HepG2 (cell line): ENCODE measurements around the gene AKR1C3.

Source experiments
- CTCF ChIP-seq: sonication (generic); formaldehyde crosslinking; IDR thresholded peaks from 2 replicates; pipeline ENCODE4 v1.5.0; 2020; ENCODE audit warnings: mild to moderate bottlenecking, missing genetic modification reagents, moderate library complexity
- GABPA ChIP-seq, 2 experiments: IDR thresholded peaks; 2 replicates each; pipeline ENCODE4 v1.6.1; 2011 to 2016; ENCODE audit warnings: low read depth in 2 of 2, low read length in 1 of 2, missing biosample characterization in 1 of 2, missing genetic modification characterization in 1 of 2
- NRL ChIP-seq: sonication (generic); formaldehyde crosslinking; IDR thresholded peaks from 2 replicates; pipeline ENCODE4 v1.5.0; 2020; ENCODE audit warnings: missing genetic modification reagents, mild to moderate bottlenecking, moderate library complexity, borderline replicate concordance
- TGIF2 ChIP-seq: IDR thresholded peaks from 2 replicates; pipeline ENCODE4 v1.6.1; 2016; ENCODE audit warnings: control low read depth, missing compliant biosample characterization
- ZBTB37 ChIP-seq: sonication (generic); formaldehyde crosslinking; IDR thresholded peaks from 2 replicates; pipeline ENCODE4 v1.4.0; 2020; ENCODE audit warnings: mild to moderate bottlenecking, missing genetic modification reagents
- ZNF782 ChIP-seq: sonication (generic); formaldehyde crosslinking; IDR thresholded peaks from 2 replicates; pipeline ENCODE4 v1.4.0; 2020; ENCODE audit warnings: missing genetic modification reagents, mild to moderate bottlenecking, borderline replicate concordance

- no peak for TF ChIP-seq ZNF782 (CRISPR knock-in tag)
- TF ChIP-seq ZBTB37, result no peak
- no peak for TF ChIP-seq CTCF (CRISPR knock-in tag)
- TF ChIP-seq TGIF2, result no peak
- no peak for TF ChIP-seq GABPA (IDR thresholded peaks at IDR 0.05; ENCODE audit: low read depth, low read length)
- TF ChIP-seq GABPA (CRISPR knock-in tag; IDR thresholded peaks at IDR 0.05; ENCODE audit: low read depth), result no peak
- TF ChIP-seq NRL (CRISPR knock-in tag), result no peak
Observed at GRCh38 chr10:5045095-5045494, 49.1 kb upstream of the AKR1C3 start.
